K562 (cell line): Measurements from ENCODE around the gene HEPHL1. TPM values are rescaled to one million over a fixed set of nuclear protein-coding genes. Genes with fewer than 3 reads are reported as not detected.
"Not testable (repeated sequence)": the region's sequence is repeated elsewhere in the genome, so short reads cannot be mapped to it uniquely, and the experiment has no call there.

ENCODE experiments used
- ARID1B ChIP-seq: fragments of 450-650 bp; IDR thresholded peaks from 2 replicates; pipeline ENCODE4 v1.6.1; 2016; ENCODE audit warnings: antibody characterized with exemption, mild to moderate bottlenecking, inconsistent platforms
- C11orf30 ChIP-seq: fragments of 450-650 bp; IDR thresholded peaks from 2 replicates; pipeline ENCODE4 v1.6.1; 2016; ENCODE audit warnings: low read depth, mild to moderate bottlenecking
- CCNT2 ChIP-seq: IDR thresholded peaks from 2 replicates; pipeline ENCODE4 v1.6.1; 2011; ENCODE audit warnings: borderline replicate concordance, low read depth, mild to moderate bottlenecking, moderate library complexity, mixed read lengths, low read length; ENCODE audit not compliant: insufficient read length; ENCODE audit errors: extremely low read depth
- EP300 ChIP-seq: IDR thresholded peaks from 2 replicates; pipeline ENCODE4 v1.6.1; 2012; ENCODE audit warnings: low read length, improper control_type of control experiment
- ESRRA ChIP-seq: fragments of 450-650 bp; IDR thresholded peaks from 2 replicates; pipeline ENCODE4 v1.6.1; 2014; ENCODE audit warnings: low read depth, mild to moderate bottlenecking, moderate library complexity, borderline replicate concordance
- HMBOX1 ChIP-seq: sonication (generic); IDR thresholded peaks from 2 replicates; pipeline ENCODE4 v1.6.1; 2016
- NBN ChIP-seq: fragments of 450-650 bp; IDR thresholded peaks from 2 replicates; pipeline ENCODE4 v1.6.1; 2016; ENCODE audit warnings: low read depth, mild to moderate bottlenecking
- NCOR1 ChIP-seq: fragments of 450-650 bp; IDR thresholded peaks from 2 replicates; pipeline ENCODE4 v1.6.1; 2016; ENCODE audit warnings: mild to moderate bottlenecking, moderate library complexity
- NFIC ChIP-seq: fragments of 450-650 bp; IDR thresholded peaks from 2 replicates; pipeline ENCODE4 v1.6.1; 2017; ENCODE audit warnings: mild to moderate bottlenecking, inconsistent platforms
- NRF1 ChIP-seq, 2 experiments: fragments of 450-650 bp; IDR thresholded peaks in 1 of 2; conservative IDR thresholded peaks in 1 of 2; 2 replicates each; pipeline ENCODE4 v1.6.1; 2014; ENCODE audit warnings: mild to moderate bottlenecking in 2 of 2
- REST ChIP-seq, 2 experiments: fragments of 450-650 bp; formaldehyde crosslinking in 1 of 2; IDR thresholded peaks; 2 replicates each; pipeline versions ENCODE4 v1.4.0 to v1.6.1; 2014 to 2020; ENCODE audit warnings: mild to moderate bottlenecking in 2 of 2, borderline replicate concordance in 1 of 2, low read depth in 1 of 2
- ZNF316 ChIP-seq: fragments of 450-650 bp; IDR thresholded peaks from 2 replicates; pipeline ENCODE4 v1.6.1; 2016
- ZNF395 ChIP-seq: fragments of 200-800 bp; sonication (Bioruptor generic); IDR thresholded peaks from 2 replicates; pipeline ENCODE4 v1.6.1; 2017; ENCODE audit warnings: missing genetic modification characterization, missing compliant biosample characterization
- ZNF431 ChIP-seq: sonication (generic); formaldehyde crosslinking; IDR thresholded peaks from 2 replicates; pipeline ENCODE4 v1.8.0; 2022; ENCODE audit warnings: mild to moderate bottlenecking, missing genetic modification reagents
- ZNF740 ChIP-seq, 3 experiments: fragments of 200-800 bp in 1 of 3; sonication (Bioruptor generic) in 1 of 3; sonication (generic) in 1 of 3; formaldehyde crosslinking in 1 of 3; IDR thresholded peaks; 2 replicates each; pipeline versions ENCODE4 v1.6.1 to v1.8.0; 2016 to 2022; ENCODE audit warnings: mild to moderate bottlenecking in 2 of 3, missing compliant biosample characterization in 2 of 3, missing genetic modification characterization in 2 of 3, missing genetic modification reagents in 1 of 3
- polyA plus RNA-seq, 8 experiments: library from polyadenylated mRNA; depleted of rRNA in 4 of 8; stranded (reverse) in 5 of 8; unstranded in 3 of 8; fragments of >200 nt; fragmentation: Nextera tagmentation in 2 of 8; fragmentation: Illumina TruSeq in 1 of 8; extraction: Ambion mirVana in 2 of 8; extraction: Trizol in 1 of 8; gene quantifications; 2 replicates each; pipeline versions ENCODE4 v1.2.1 to v1.2.3, GENCODE V29; 2011 to 2014; ENCODE audit warnings: inconsistent platforms in 1 of 8, missing spikeins in 1 of 8
- total RNA-seq, 7 experiments: library from RNA; depleted of rRNA in 6 of 7; stranded (reverse); fragments of >200 nt in 6 of 7; fragmentation: Illumina TruSeq in 2 of 7; extraction: Trizol in 2 of 7; gene quantifications; 2 replicates each; pipeline versions ENCODE4 v1.2.1 to v1.2.3, GENCODE V29; 2011 to 2021; ENCODE audit warnings: low replicate concordance in 1 of 7

HEPHL1 gene
- total and polyA plus RNA-seq, 9 of the 15 experiments (the other 6 are each of a cell fraction or from before 2014, with no cell fraction given): 0.01 TPM; not detected in 8

DNA sequence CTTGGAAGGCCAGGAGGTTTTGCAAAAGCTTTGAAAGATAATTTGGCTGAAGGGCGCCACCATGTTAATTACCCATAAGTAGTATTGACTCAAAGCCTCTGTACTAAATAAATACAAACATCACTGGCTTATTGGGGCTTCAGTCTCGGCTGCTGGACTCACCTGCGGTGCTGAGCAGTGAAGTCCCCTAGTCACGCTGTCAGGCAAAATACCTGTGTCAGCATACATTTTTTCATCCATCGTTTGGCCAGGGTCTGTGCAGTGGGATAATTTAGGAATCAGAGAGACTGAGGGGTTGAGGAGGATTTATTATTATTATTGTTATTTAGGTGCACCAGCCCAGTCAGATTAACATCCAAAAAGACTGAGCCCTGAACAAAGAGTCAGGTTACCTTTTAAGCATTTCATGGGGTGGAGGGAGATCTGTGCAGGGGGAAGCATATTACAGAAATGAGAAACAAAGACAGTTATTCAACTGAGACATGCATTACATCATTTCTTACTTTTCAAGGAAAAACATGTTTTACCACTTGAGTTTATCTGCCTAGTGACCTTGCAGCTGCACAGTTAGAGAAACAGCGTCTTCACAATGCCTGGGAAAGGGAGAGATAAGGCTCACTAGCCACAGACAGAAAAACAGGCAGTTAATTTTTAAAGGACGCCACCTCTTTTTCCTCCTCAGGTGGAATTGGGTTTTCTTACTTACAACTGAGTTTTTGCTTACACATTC, 47.7 kb upstream of the HEPHL1 start (continued):
- TF ChIP-seq ZNF395 (CRISPR knock-in tag): peak; percentile 49; the same call in 1 of the 2 replicates
- TF ChIP-seq C11orf30: peak; percentile 90
- peak; percentile 11; the same call in 1 of the 2 replicates for TF ChIP-seq REST (IDR thresholded peaks at IDR 0.05; ENCODE audit: borderline replicate concordance)
- TF ChIP-seq REST (CRISPR knock-in tag; IDR thresholded peaks at IDR 0.05; ENCODE audit: low read depth); ZNF740 (CRISPR knock-in tag; IDR thresholded peaks at IDR 0.05): not testable (repeated sequence)
- TF ChIP-seq NBN: peak; percentile 31; the same call in 1 of the 2 replicates
- peak; percentile 93 for TF ChIP-seq ZNF316
- TF ChIP-seq ARID1B: peak; percentile 96
- peak; percentile 78 for TF ChIP-seq HMBOX1
- TF ChIP-seq ESRRA: peak; percentile 85; the same call in 1 of the 2 replicates
- 0 out of 2 replicates have a peak, but pooled peaks have one; percentile 51 for TF ChIP-seq ZNF431 (CRISPR knock-in tag)
- TF ChIP-seq CCNT2: peak; percentile 54
- TF ChIP-seq EP300: peak; percentile 95
- 0 out of 4 replicates have a peak, but pooled peaks of 1 of the 2 experiments have one; percentile 30 for TF ChIP-seq ZNF740 (tag; IDR thresholded peaks at IDR 0.05)
- peak; percentile 29 to 31; a peak in 1 of 4 replicates for TF ChIP-seq NRF1 (conservative IDR thresholded peaks at IDR 0.05 in 1 of 2, IDR thresholded peaks at IDR 0.05 in 1 of 2)
- TF ChIP-seq NCOR1: peak; percentile 95
- TF ChIP-seq NFIC: peak; percentile 80
